Measurements from ENCODE around the gene KHNYN. TPM values are rescaled to one million over a fixed set of nuclear protein-coding genes. Genes with fewer than 3 reads are reported as not detected.

Gene KHNYN
- total RNA-seq: 74.3 and 77.4 TPM in 2 replicates
- long read RNA-seq, partial matches to known transcripts: 53 of 54 reads
- long read RNA-seq, other reads (novel, unspliced or antisense): 0 of 54 reads

- TF ChIP-seq, protein P1, sequence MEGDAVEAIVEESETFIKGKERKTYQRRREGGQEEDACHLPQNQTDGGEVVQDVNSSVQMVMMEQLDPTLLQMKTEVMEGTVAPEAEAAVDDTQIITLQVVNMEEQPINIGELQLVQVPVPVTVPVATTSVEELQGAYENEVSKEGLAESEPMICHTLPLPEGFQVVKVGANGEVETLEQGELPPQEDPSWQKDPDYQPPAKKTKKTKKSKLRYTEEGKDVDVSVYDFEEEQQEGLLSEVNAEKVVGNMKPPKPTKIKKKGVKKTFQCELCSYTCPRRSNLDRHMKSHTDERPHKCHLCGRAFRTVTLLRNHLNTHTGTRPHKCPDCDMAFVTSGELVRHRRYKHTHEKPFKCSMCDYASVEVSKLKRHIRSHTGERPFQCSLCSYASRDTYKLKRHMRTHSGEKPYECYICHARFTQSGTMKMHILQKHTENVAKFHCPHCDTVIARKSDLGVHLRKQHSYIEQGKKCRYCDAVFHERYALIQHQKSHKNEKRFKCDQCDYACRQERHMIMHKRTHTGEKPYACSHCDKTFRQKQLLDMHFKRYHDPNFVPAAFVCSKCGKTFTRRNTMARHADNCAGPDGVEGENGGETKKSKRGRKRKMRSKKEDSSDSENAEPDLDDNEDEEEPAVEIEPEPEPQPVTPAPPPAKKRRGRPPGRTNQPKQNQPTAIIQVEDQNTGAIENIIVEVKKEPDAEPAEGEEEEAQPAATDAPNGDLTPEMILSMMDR (IDR thresholded peaks at IDR 0.05; ENCODE audit: unreplicated experiment): no peak
Measured at GRCh38 chr14:24429395-24430142, at the start of gene KHNYN, which contains the start of gene CBLN3. KHNYN (plus strand) TSS chr14:24429954; CDS start chr14:24430731, 777 bp downstream. CBLN3 (minus strand) TSS chr14:24429668; CDS start chr14:24429054, 614 bp downstream.

DNA sequence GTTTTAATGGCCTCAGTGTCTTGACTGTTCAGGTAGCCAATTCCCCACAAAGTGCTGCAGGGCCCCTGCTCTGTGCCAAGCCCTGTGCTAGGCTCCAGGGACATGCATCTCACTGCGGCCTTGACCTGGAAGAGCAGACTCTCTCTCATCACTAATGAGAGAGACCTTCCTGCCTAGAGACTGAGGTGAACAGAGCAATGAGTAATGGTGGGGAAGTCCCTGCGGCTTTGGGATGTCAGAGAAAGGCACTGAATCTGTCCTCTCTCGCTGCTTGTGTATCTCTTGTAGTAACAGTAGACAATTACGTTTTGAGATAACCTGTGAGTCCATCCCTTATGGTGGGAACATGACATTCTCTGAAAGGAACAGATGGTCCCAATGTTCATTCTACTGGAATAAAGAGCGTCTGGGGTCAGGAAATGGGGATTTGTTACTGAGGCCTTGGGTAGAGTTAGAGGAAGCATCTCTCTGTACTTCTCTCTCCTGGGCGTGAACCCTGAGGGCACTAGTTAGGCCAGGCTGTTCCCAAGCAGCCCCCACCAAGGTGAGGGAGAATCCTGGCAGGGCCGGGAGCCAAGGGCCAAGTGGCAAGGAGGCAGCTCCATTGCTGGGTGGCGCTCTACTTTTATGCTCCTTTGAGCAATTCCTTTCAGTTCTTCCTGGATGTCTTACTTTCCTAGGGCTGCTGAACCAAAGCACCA, 48.2 kb upstream of the KHNYN start:
- Mint-ChIP-seq H3K4me3 (ENCODE audit: low read depth) (no peak overlapping the region), H3K27ac (no peak overlapping the region), H3K9me3 (ENCODE audit: low read depth) (no peaks in the 10 kb centered on the region), H3K4me1 (ENCODE audit: low read depth) (peaks cover 8% of the 10 kb centered on the region), H3K27me3 (peaks cover 11% of the 10 kb centered on the region), H3K36me3 (ENCODE audit: insufficient read depth) (no peaks in the 10 kb centered on the region)
- DNase-seq (ENCODE audit: low spot score, unreplicated experiment): no peak
- TF ChIP-seq, protein P1 (IDR thresholded peaks at IDR 0.05; ENCODE audit: unreplicated experiment): no peak

More at GRCh38 chr14:24429395-24430142, at the start of gene KHNYN, which contains the start of gene CBLN3:
- H3K27me3 Mint-ChIP-seq: no peaks in the 10 kb centered on the region
- H3K9me3 Mint-ChIP-seq (ENCODE audit: low read depth): no peaks in the 10 kb centered on the region
- H3K36me3 Mint-ChIP-seq (ENCODE audit: insufficient read depth): peaks cover 7% of the 10 kb centered on the region
- H3K4me1 Mint-ChIP-seq (ENCODE audit: low read depth): peaks cover 22% of the 10 kb centered on the region
- peak within 1 kb of the TSS; percentile 97 for H3K27ac Mint-ChIP-seq
- peak; percentile 67 for DNase-seq (ENCODE audit: low spot score, unreplicated experiment)
- peak within 1 kb of the TSS; percentile 83 for H3K4me3 Mint-ChIP-seq (ENCODE audit: low read depth)

DNA sequence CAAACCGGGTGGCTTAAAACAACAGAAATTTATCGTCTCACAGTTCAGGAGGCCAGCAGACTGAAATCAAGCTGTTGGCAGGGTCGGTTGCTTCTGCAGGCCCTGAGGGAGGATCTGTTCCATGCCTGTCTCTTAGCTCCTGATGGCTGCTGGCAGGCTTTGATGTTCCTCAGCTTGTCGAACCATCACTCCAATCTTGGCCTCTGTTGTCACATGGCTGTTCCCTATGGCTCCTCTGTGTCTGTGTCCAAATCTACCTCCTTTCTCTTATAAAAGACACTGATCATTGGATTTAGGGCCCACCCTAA, 47.7 kb upstream of the KHNYN start:
- no peak overlapping the region for H3K4me3 Mint-ChIP-seq (ENCODE audit: low read depth)
- no peak overlapping the region for H3K27ac Mint-ChIP-seq
- no peaks in the 10 kb centered on the region for H3K9me3 Mint-ChIP-seq (ENCODE audit: low read depth)
- H3K36me3 Mint-ChIP-seq (ENCODE audit: insufficient read depth): no peaks in the 10 kb centered on the region
- peaks cover 12% of the 10 kb centered on the region for H3K4me1 Mint-ChIP-seq (ENCODE audit: low read depth)
- DNase-seq (ENCODE audit: low spot score, unreplicated experiment): no peak
- H3K27me3 Mint-ChIP-seq: peaks cover 11% of the 10 kb centered on the region
- TF ChIP-seq, protein P1 (IDR thresholded peaks at IDR 0.05; ENCODE audit: unreplicated experiment): no peak

GRCh38 chr14:24384169-24384568, 45.6 kb upstream of the KHNYN start:
- no peaks in the 10 kb centered on the region for H3K36me3 Mint-ChIP-seq (ENCODE audit: insufficient read depth)
- peaks cover 26% of the 10 kb centered on the region for H3K27me3 Mint-ChIP-seq
- no peak overlapping the region for H3K27ac Mint-ChIP-seq
- peaks cover 12% of the 10 kb centered on the region for H3K4me1 Mint-ChIP-seq (ENCODE audit: low read depth)
- TF ChIP-seq, protein P1 (IDR thresholded peaks at IDR 0.05; ENCODE audit: unreplicated experiment): no peak
- H3K9me3 Mint-ChIP-seq (ENCODE audit: low read depth): no peaks in the 10 kb centered on the region
- no peak overlapping the region for H3K4me3 Mint-ChIP-seq (ENCODE audit: low read depth)
- no peak for DNase-seq (ENCODE audit: low spot score, unreplicated experiment)

- TF ChIP-seq, protein P1 (IDR thresholded peaks at IDR 0.05; ENCODE audit: unreplicated experiment): no peak
- H3K4me1 Mint-ChIP-seq (ENCODE audit: low read depth): peaks cover 8% of the 10 kb centered on the region
Measured at GRCh38 chr14:24385524-24385923, 44.2 kb upstream of the KHNYN start.

More at GRCh38 chr14:24385524-24385923, 44.2 kb upstream of the KHNYN start:
- H3K4me3 Mint-ChIP-seq (ENCODE audit: low read depth): no peak overlapping the region
- no peak for DNase-seq (ENCODE audit: low spot score, unreplicated experiment)
- no peaks in the 10 kb centered on the region for H3K9me3 Mint-ChIP-seq (ENCODE audit: low read depth)
- H3K36me3 Mint-ChIP-seq (ENCODE audit: insufficient read depth): no peaks in the 10 kb centered on the region
- H3K27me3 Mint-ChIP-seq: peaks cover 29% of the 10 kb centered on the region
- H3K27ac Mint-ChIP-seq: no peak overlapping the region
